ENCODE data around the gene ZC3H7B. TPM values are rescaled to one million over a fixed set of nuclear protein-coding genes. Genes with fewer than 3 reads are reported as not detected.

Gene ZC3H7B
- polyA plus RNA-seq, 3 donors = 0.31 to 15.7 (median 0.49) TPM

- WGBS (ENCODE audit: insufficient coverage) = 1% methylated on average over 51 of the region's 60 CpGs
- Histone ChIP-seq H3K4me1 (ENCODE audit: control insufficient read depth in 1 of 2, insufficient read depth in 2 of 2, low read length in 2 of 2) (peaks cover 16 to 17% of the 10 kb centered on the region in 2 donors), H3K36me3 (replicated peaks in 1 of 2; ENCODE audit: control insufficient read depth in 1 of 2, insufficient read depth in 2 of 2, low read length in 2 of 2) (peaks cover under 1% of the 10 kb centered on the region in 2 donors), H3K27ac (ENCODE audit: low read depth in 1 of 2, low read length in 2 of 2) (peak overlapping the region; percentile 7 to 84), H3K27me3 (ENCODE audit: control insufficient read depth in 2 of 2, insufficient read depth in 2 of 2, low read length in 2 of 2) (no peaks in the 10 kb centered on the region), H4K20me1 (ENCODE audit: insufficient read depth, low read length) (peaks cover 26% of the 10 kb centered on the region), H2AFZ (ENCODE audit: insufficient read depth, low read depth, low read length, poor library complexity, severe bottlenecking) (peak overlapping the region; percentile 86), H3K79me2 (ENCODE audit: insufficient read depth, low read length) (peaks cover 61% of the 10 kb centered on the region), H3K4me2 (replicated peaks; ENCODE audit: extremely low read depth, low read length, poor library complexity, severe bottlenecking) (peak overlapping the region; percentile 80), H3K4me3 (replicated peaks in 1 of 3; ENCODE audit: low read depth in 2 of 3, low read length in 3 of 3) (peak overlapping the region; percentile 66 to 93 (median 85)), H3K9ac (ENCODE audit: insufficient read depth, low read length, poor library complexity, severe bottlenecking) (peak overlapping the region; percentile 96), H3K9me3 (replicated peaks in 1 of 2; ENCODE audit: control insufficient read depth in 1 of 2, insufficient read depth in 1 of 2, low read length in 2 of 2) (no peaks in the 10 kb centered on the region)
- no peaks in the 10 kb centered on the region for H3K9me3 Mint-ChIP-seq
- peaks cover 0 to 4% (median 1%) of the 10 kb centered on the region in 3 donors for H3K27me3 Mint-ChIP-seq (ENCODE audit: low read depth in 3 of 3)
- DNase-seq = no peak
- H3K4me1 Mint-ChIP-seq = peaks cover 30% of the 10 kb centered on the region
- H3K27ac Mint-ChIP-seq = peak overlapping the region in 5 of 7 donors; percentile 24 to 85 (median 78)
- peaks cover 11 to 21% of the 10 kb centered on the region in 2 donors for H3K36me3 Mint-ChIP-seq
- intact Hi-C loops (cut with micrococcal nuclease) = no loop called here
- TF ChIP-seq, protein P1, sequence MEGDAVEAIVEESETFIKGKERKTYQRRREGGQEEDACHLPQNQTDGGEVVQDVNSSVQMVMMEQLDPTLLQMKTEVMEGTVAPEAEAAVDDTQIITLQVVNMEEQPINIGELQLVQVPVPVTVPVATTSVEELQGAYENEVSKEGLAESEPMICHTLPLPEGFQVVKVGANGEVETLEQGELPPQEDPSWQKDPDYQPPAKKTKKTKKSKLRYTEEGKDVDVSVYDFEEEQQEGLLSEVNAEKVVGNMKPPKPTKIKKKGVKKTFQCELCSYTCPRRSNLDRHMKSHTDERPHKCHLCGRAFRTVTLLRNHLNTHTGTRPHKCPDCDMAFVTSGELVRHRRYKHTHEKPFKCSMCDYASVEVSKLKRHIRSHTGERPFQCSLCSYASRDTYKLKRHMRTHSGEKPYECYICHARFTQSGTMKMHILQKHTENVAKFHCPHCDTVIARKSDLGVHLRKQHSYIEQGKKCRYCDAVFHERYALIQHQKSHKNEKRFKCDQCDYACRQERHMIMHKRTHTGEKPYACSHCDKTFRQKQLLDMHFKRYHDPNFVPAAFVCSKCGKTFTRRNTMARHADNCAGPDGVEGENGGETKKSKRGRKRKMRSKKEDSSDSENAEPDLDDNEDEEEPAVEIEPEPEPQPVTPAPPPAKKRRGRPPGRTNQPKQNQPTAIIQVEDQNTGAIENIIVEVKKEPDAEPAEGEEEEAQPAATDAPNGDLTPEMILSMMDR (IDR thresholded peaks at IDR 0.05) = no peak
- peak overlapping the region; percentile 78 to 85 for H3K4me3 Mint-ChIP-seq
Observed at GRCh38 chr22:41302021-41302767, 869 bp downstream of the ZC3H7B start.

DNA sequence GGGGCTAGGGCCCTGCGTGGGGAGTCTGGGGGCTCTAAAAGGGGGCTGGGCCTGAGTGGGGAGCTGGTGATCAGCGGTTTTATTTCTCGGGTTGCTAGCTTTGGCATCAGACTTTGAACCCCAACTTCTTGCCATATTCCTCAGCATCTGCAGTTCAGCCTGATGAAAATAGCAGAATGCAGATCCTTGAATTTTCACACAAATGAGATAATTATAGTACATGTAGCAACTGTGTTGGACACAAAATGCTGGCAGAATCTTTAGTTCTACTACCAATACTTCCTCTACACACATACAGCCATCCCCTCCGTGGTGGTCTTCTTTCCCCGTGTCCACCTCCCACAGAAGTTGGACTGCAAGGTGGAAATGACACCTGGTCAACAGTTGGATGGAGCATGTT, 1.5 kb downstream of the ZC3H7B start:
- DNase-seq = no peak
- Histone ChIP-seq H3K36me3 (replicated peaks in 1 of 2; ENCODE audit: control insufficient read depth in 1 of 2, insufficient read depth in 2 of 2, low read length in 2 of 2) (peaks cover 6 to 7% of the 10 kb centered on the region in 2 donors), H3K9ac (ENCODE audit: insufficient read depth, low read length, poor library complexity, severe bottlenecking) (peak overlapping the region; percentile 96), H3K4me2 (replicated peaks; ENCODE audit: extremely low read depth, low read length, poor library complexity, severe bottlenecking) (peak overlapping the region; percentile 80), H3K9me3 (replicated peaks in 1 of 2; ENCODE audit: control insufficient read depth in 1 of 2, insufficient read depth in 1 of 2, low read length in 2 of 2) (no peaks in the 10 kb centered on the region), H3K4me3 (replicated peaks in 1 of 3; ENCODE audit: low read depth in 2 of 3, low read length in 3 of 3) (peak overlapping the region; percentile 66 to 93 (median 85)), H3K79me2 (ENCODE audit: insufficient read depth, low read length) (peaks cover 67% of the 10 kb centered on the region), H3K27me3 (ENCODE audit: control insufficient read depth in 2 of 2, insufficient read depth in 2 of 2, low read length in 2 of 2) (no peaks in the 10 kb centered on the region), H4K20me1 (ENCODE audit: insufficient read depth, low read length) (peaks cover 32% of the 10 kb centered on the region), H2AFZ (ENCODE audit: insufficient read depth, low read depth, low read length, poor library complexity, severe bottlenecking) (peak overlapping the region; percentile 86), H3K27ac (ENCODE audit: low read depth in 1 of 2, low read length in 2 of 2) (peak overlapping the region; percentile 7 to 84), H3K4me1 (ENCODE audit: control insufficient read depth in 1 of 2, insufficient read depth in 2 of 2, low read length in 2 of 2) (peaks cover 16 to 17% of the 10 kb centered on the region in 2 donors)
- Mint-ChIP-seq H3K36me3 (peaks cover 17 to 26% of the 10 kb centered on the region in 2 donors), H3K4me1 (peaks cover 36% of the 10 kb centered on the region), H3K9me3 (no peaks in the 10 kb centered on the region), H3K27me3 (ENCODE audit: low read depth in 3 of 3) (peaks cover 0 to 4% (median 1%) of the 10 kb centered on the region in 3 donors), H3K27ac (peak overlapping the region; percentile 20 to 85 (median 53)), H3K4me3 (peak overlapping the region; percentile 74 to 85)
- intact Hi-C loops (cut with micrococcal nuclease) = no loop called here
- no CpG with 5 or more reads among the region's 5 CpGs for WGBS (ENCODE audit: insufficient coverage)
- TF ChIP-seq, protein P1 (IDR thresholded peaks at IDR 0.05) = no peak

All from CD14-positive monocyte (primary cell).